H1 (cell line): ENCODE results near the gene HIGD2A. TPM values are rescaled to one million over a fixed set of nuclear protein-coding genes. Genes with fewer than 3 reads are reported as not detected.

Experiments used
- CTCF ChIA-PET: fragments of 300-600 bp; sonication (Branson Sonifier 250); formaldehyde crosslinking; loops from one replicate; lab custom pipeline; 2021; ENCODE audit not compliant: partially characterized antibody; lab: Charles Lee
- POLR2A ChIA-PET: fragments of 300-600 bp; sonication (Branson Sonifier 250); formaldehyde crosslinking; loops from one replicate; lab custom pipeline; 2021; ENCODE audit warnings: inconsistent platforms; ENCODE audit not compliant: partially characterized antibody; lab: Charles Lee
- DNase-seq, 2 experiments: peaks; one replicate each; pipeline versions ENCODE4 v3.0.0 to v3.0.0-alpha.2; 2010 to 2022; ENCODE audit warnings: low spot score in 2 of 2, low read depth in 1 of 2, mixed read lengths in 1 of 2
- FAIRE-seq: peaks from 2 replicates; lab custom pipeline; 2011; peaks lifted over from hg19 to GRCh38; lab: Jason Lieb, UNC
- H2AFZ ChIP-seq: 2 replicates; pipeline ENCODE4 v1.8.1; 2012; ENCODE audit warnings: low read length, inconsistent platforms
- H2AK5ac ChIP-seq: 2 replicates; pipeline ENCODE4 v1.6.1; 2013; ENCODE audit warnings: low read depth, low read length
- H2BK120ac ChIP-seq: replicated peaks from 2 replicates; pipeline ENCODE3; 2013; ENCODE audit warnings: low read depth, low read length, inconsistent platforms
- H2BK12ac ChIP-seq: 2 replicates; pipeline ENCODE4 v1.6.1; 2013; ENCODE audit warnings: low read depth, low read length
- H2BK15ac ChIP-seq: 2 replicates; pipeline ENCODE4 v1.6.1; 2013; ENCODE audit warnings: low read length
- H2BK20ac ChIP-seq: 2 replicates; pipeline ENCODE4 v1.6.1; 2013; ENCODE audit warnings: low read length
- H2BK5ac ChIP-seq: 2 replicates; pipeline ENCODE4 v1.6.1; 2013; ENCODE audit warnings: low read depth, low read length
- H3K14ac ChIP-seq: 2 replicates; pipeline ENCODE4 v1.6.1; 2013; ENCODE audit warnings: inconsistent platforms; ENCODE audit not compliant: insufficient read length
- H3K18ac ChIP-seq: 2 replicates; pipeline ENCODE4 v1.6.1; 2013; ENCODE audit warnings: low read length; ENCODE audit errors: extremely low read depth
- H3K23ac ChIP-seq: 2 replicates; pipeline ENCODE4 v1.6.1; 2013; ENCODE audit warnings: inconsistent platforms; ENCODE audit not compliant: insufficient read length
- H3K23me2 ChIP-seq: 2 replicates; pipeline ENCODE4 v1.6.1; 2013; ENCODE audit warnings: low read depth, low read length
- H3K27ac ChIP-seq: 2 replicates; pipeline ENCODE4 v1.6.1; 2011; ENCODE audit warnings: low read depth, low read length, inconsistent platforms
- H3K27me3 ChIP-seq, 4 experiments: replicated peaks in 1 of 4; 1 replicate in 1 of 4; 2 replicates in 3 of 4; pipeline versions ENCODE4 v1.6.1 to v1.8.1; 2011 to 2013; ENCODE audit warnings: low read length in 3 of 4, mild to moderate bottlenecking in 3 of 4, inconsistent platforms in 2 of 4, mixed read lengths in 2 of 4, moderate library complexity in 1 of 4; ENCODE audit not compliant: control insufficient read depth in 3 of 4, insufficient read depth in 3 of 4; ENCODE audit errors: extremely low read depth in 1 of 4
- H3K36me3 ChIP-seq, 4 experiments: 2 replicates each; pipeline versions ENCODE4 v1.6.1 to v1.8.1; 2011 to 2013; ENCODE audit warnings: mild to moderate bottlenecking in 4 of 4, low read length in 3 of 4, moderate library complexity in 2 of 4, control low read depth in 1 of 4, inconsistent platforms in 1 of 4; ENCODE audit not compliant: insufficient read depth in 4 of 4, control insufficient read depth in 2 of 4
- H3K4ac ChIP-seq: replicated peaks from 2 replicates; pipeline ENCODE3; 2013; ENCODE audit warnings: low read length, low read depth, mixed read lengths, inconsistent platforms; ENCODE audit not compliant: insufficient read length
- H3K4me1 ChIP-seq, 4 experiments: replicated peaks in 1 of 4; 1 replicate in 1 of 4; 2 replicates in 3 of 4; pipeline versions ENCODE4 v1.6.1 to v1.8.1; 2011 to 2013; ENCODE audit warnings: low read length in 3 of 4, inconsistent platforms in 2 of 4, mixed read lengths in 1 of 4; ENCODE audit not compliant: insufficient read depth in 4 of 4, control insufficient read depth in 3 of 4
- H3K4me2 ChIP-seq, 2 experiments: 2 replicates each; pipeline versions ENCODE4 v1.6.1 to v1.8.1; 2011 to 2013; ENCODE audit warnings: low read depth in 2 of 2, low read length in 2 of 2, control low read depth in 1 of 2, inconsistent platforms in 1 of 2, mild to moderate bottlenecking in 1 of 2; ENCODE audit not compliant: insufficient read depth in 1 of 2
- H3K4me3 ChIP-seq, 4 experiments: fragments of 200-600, 300-600 bp in 1 of 4; sonication (generic), shearing (Covaris generic), sonication (Bioruptor Twin) in 1 of 4; 2 replicates each; pipeline versions ENCODE4 v1.5.1 to v1.8.1; 2011 to 2016; ENCODE audit warnings: low read length in 4 of 4, low read depth in 3 of 4, control low read depth in 2 of 4, inconsistent platforms in 2 of 4, mild to moderate bottlenecking in 2 of 4, mixed read lengths in 1 of 4, moderate library complexity in 1 of 4; ENCODE audit not compliant: insufficient read depth in 2 of 4; ENCODE audit errors: extremely low read depth in 1 of 4
- H3K56ac ChIP-seq: replicated peaks from 2 replicates; pipeline ENCODE3; 2013; ENCODE audit warnings: low read depth, mild to moderate bottlenecking, mixed read lengths, low read length, inconsistent platforms; ENCODE audit not compliant: insufficient read length
- H3K79me1 ChIP-seq: 2 replicates; pipeline ENCODE4 v1.6.1; 2013; ENCODE audit warnings: low read depth, low read length, control low read depth
- H3K79me2 ChIP-seq, 2 experiments: 2 replicates each; pipeline versions ENCODE4 v1.6.1 to v1.8.1; 2012 to 2013; ENCODE audit warnings: low read length in 2 of 2, mild to moderate bottlenecking in 2 of 2, inconsistent platforms in 1 of 2; ENCODE audit not compliant: insufficient read depth in 2 of 2, control insufficient read depth in 1 of 2
- H3K9ac ChIP-seq, 4 experiments: replicated peaks in 1 of 4; 1 replicate in 1 of 4; 2 replicates in 3 of 4; pipeline versions ENCODE4 v1.6.1 to v1.8.1; 2011 to 2013; ENCODE audit warnings: low read depth in 3 of 4, low read length in 3 of 4, control low read depth in 2 of 4, mild to moderate bottlenecking in 2 of 4, moderate library complexity in 2 of 4, inconsistent platforms in 1 of 4; ENCODE audit errors: extremely low read depth in 1 of 4
- H3K9me3 ChIP-seq, 2 experiments: 2 replicates each; pipeline versions ENCODE4 v1.6.1 to v1.8.1; 2012 to 2013; ENCODE audit warnings: mild to moderate bottlenecking in 2 of 2, moderate library complexity in 2 of 2, control low read depth in 1 of 2, inconsistent platforms in 1 of 2, low read depth in 1 of 2, low read length in 1 of 2, mixed read lengths in 1 of 2; ENCODE audit not compliant: insufficient read depth in 2 of 2
- H4K20me1 ChIP-seq, 2 experiments: replicated peaks in 1 of 2; 2 replicates each; pipeline versions ENCODE3 to v1.8.1; 2011 to 2013; ENCODE audit warnings: inconsistent platforms in 2 of 2, low read length in 2 of 2, mild to moderate bottlenecking in 1 of 2; ENCODE audit not compliant: insufficient read depth in 2 of 2, control insufficient read depth in 1 of 2
- H4K5ac ChIP-seq: 2 replicates; pipeline ENCODE4 v1.6.1; 2013; ENCODE audit warnings: low read length, low read depth, mixed read lengths, inconsistent platforms; ENCODE audit not compliant: insufficient read length
- H4K8ac ChIP-seq: 2 replicates; pipeline ENCODE4 v1.8.0; 2013; ENCODE audit warnings: mild to moderate bottlenecking, moderate library complexity, low read length, inconsistent platforms; ENCODE audit not compliant: insufficient read depth; ENCODE audit errors: extremely low read depth
- H4K91ac ChIP-seq: replicated peaks from 2 replicates; pipeline ENCODE3; 2013; ENCODE audit warnings: low read length, mixed read lengths, inconsistent platforms; ENCODE audit not compliant: insufficient read length
- ASH2L ChIP-seq: fragments of 200-600, 300-600 bp; sonication (generic); IDR thresholded peaks from one replicate; pipeline ENCODE4 v1.7.1; 2017; ENCODE audit warnings: low read length
- BRCA1 ChIP-seq: IDR thresholded peaks from 2 replicates; pipeline ENCODE4 v1.6.1; 2012; ENCODE audit warnings: low read depth, low read length, improper control_type of control experiment
- CTBP2 ChIP-seq: IDR thresholded peaks from 2 replicates; pipeline ENCODE4 v1.7.0; 2011; ENCODE audit warnings: borderline replicate concordance, mild to moderate bottlenecking, moderate library complexity, mixed read lengths, low read length; ENCODE audit not compliant: insufficient read depth, insufficient read length
- GTF2F1 ChIP-seq: IDR thresholded peaks from 2 replicates; pipeline ENCODE4 v1.6.1; 2012; ENCODE audit warnings: low read depth, low read length, improper control_type of control experiment, borderline replicate concordance
- JUND ChIP-seq: IDR thresholded peaks from 2 replicates; pipeline ENCODE4 v1.6.1; 2011; ENCODE audit warnings: mild to moderate bottlenecking, improper control_type of control experiment, low read length
- MAX ChIP-seq: IDR thresholded peaks from 2 replicates; pipeline ENCODE4 v1.6.1; 2012; ENCODE audit warnings: inconsistent platforms
- POU5F1 ChIP-seq: IDR thresholded peaks from 2 replicates; pipeline ENCODE4 v1.6.1; 2011; ENCODE audit warnings: low read depth, mild to moderate bottlenecking, low read length, moderate library complexity
- RBBP5 ChIP-seq: IDR thresholded peaks from 2 replicates; pipeline ENCODE4 v1.7.1; 2012; ENCODE audit warnings: low read depth, mild to moderate bottlenecking, inconsistent platforms, low read length, moderate library complexity, borderline replicate concordance
- SIRT6 ChIP-seq: IDR thresholded peaks from one replicate; pipeline ENCODE4 v1.7.1; 2012; ENCODE audit warnings: low read length, inconsistent platforms
- SIX5 ChIP-seq: IDR thresholded peaks from 2 replicates; pipeline ENCODE4 v1.6.1; 2011; ENCODE audit warnings: mild to moderate bottlenecking, low read depth, low read length
- SP2 ChIP-seq: IDR thresholded peaks from 2 replicates; pipeline ENCODE4 v1.6.1; 2012; ENCODE audit warnings: mild to moderate bottlenecking, low read length, inconsistent platforms
- SUZ12 ChIP-seq: fragments of 200-600 bp; sonication (generic); IDR thresholded peaks from 2 replicates; pipeline ENCODE4 v1.6.1; 2012; ENCODE audit warnings: mild to moderate bottlenecking, inconsistent platforms, low read length, moderate library complexity, mixed read lengths
- TAF7 ChIP-seq: optimal IDR thresholded peaks from 2 replicates; pipeline ENCODE3; 2011; ENCODE audit warnings: low read depth, mild to moderate bottlenecking, inconsistent platforms, low read length, moderate library complexity, borderline replicate concordance
- WGBS, 2 experiments: shearing (Covaris generic) in 1 of 2; methylation state at CpG; one replicate each; pipeline versions ENCODE4 v1.1.6 to v1.1.7; 2013 to 2015; ENCODE audit warnings: low lambda C conversion rate in 2 of 2, mixed read lengths in 2 of 2, inconsistent platforms in 1 of 2, low coverage in 1 of 2, missing lambda C conversion rate in 1 of 2; ENCODE audit not compliant: insufficient replicate concordance in 2 of 2, insufficient coverage in 1 of 2, insufficient read length in 1 of 2; ENCODE audit errors: extremely low coverage in 1 of 2, missing lambda C conversion rate in 1 of 2; 5-methylcytosine and 5-hydroxymethylcytosine counted together
- polyA plus RNA-seq, 7 experiments: library from polyadenylated mRNA; depleted of rRNA in 3 of 7; stranded (reverse) in 5 of 7; unstranded in 2 of 7; fragments of >200 nt in 5 of 7; fragments of 200-250 nt in 2 of 7; gene quantifications; 1 replicate in 5 of 7; 2 replicates in 1 of 7; 4 replicates in 1 of 7; pipeline versions ENCODE4 v1.2.1 to v1.2.3, GENCODE V29; 2011 to 2013; ENCODE audit warnings: missing spikeins in 2 of 7, mixed read lengths in 2 of 7
- total RNA-seq: library from RNA; stranded (reverse); fragmentation: NEBNext Ultra II Directional; extraction: Animal tissue kit (Norgen Biotek cat#: 25700); gene quantifications from 2 replicates; pipeline ENCODE4 v1.2.1, GENCODE V29; 2021
- TF ChIP-seq, protein P1 (sequence below): IDR thresholded peaks from 2 replicates; pipeline ENCODE4 v1.6.1; 2012; ENCODE audit warnings: inconsistent platforms

The HIGD2A gene
- total and polyA plus RNA-seq, 2 of the 8 experiments (the other 6 are each of a cell fraction or from before 2014, with no cell fraction given): 95.5 to 264 TPM

GRCh38 chr5:176427971-176428370, 39.4 kb downstream of the HIGD2A start:
- H3K18ac ChIP-seq: no peak overlapping the region
- no peak overlapping the region for H2BK15ac ChIP-seq
- no peak overlapping the region for H2BK20ac ChIP-seq
- H4K20me1 ChIP-seq: no peaks in the 10 kb centered on the region
- ChIA-PET POLR2A (no interaction called here), CTCF (interaction anchor here (0.6 kb wide), 1 partner anchor 247 kb away, joined by 3 read pairs; no protein-coding TSS in a partner anchor)
- H4K91ac ChIP-seq: no peak overlapping the region
- H3K9me3 ChIP-seq: peaks cover 8 to 9% of the 10 kb centered on the region in 2 experiments; a peak in 3 of 4 replicates
- FAIRE-seq: no peak
- no peak overlapping the region for H2BK120ac ChIP-seq
- no peak overlapping the region for H2AK5ac ChIP-seq
- H3K27me3 ChIP-seq: no peaks in the 10 kb centered on the region
- no peak overlapping the region for H3K4ac ChIP-seq
- no peak overlapping the region for H3K14ac ChIP-seq
- H3K23me2 ChIP-seq: no peaks in the 10 kb centered on the region
- H2AFZ ChIP-seq: no peak overlapping the region
- H3K36me3 ChIP-seq: no peaks in the 10 kb centered on the region
- H3K4me3 ChIP-seq: no peak overlapping the region
- 94 to 100% methylated on average over 1 to 4 of the region's 4 CpGs for WGBS, 2 experiments
- H3K4me2 ChIP-seq: no peak overlapping the region
- H4K8ac ChIP-seq: no peak overlapping the region
- no peaks in the 10 kb centered on the region for H3K79me1 ChIP-seq
- H4K5ac ChIP-seq: no peak overlapping the region
- H3K9ac ChIP-seq: no peak overlapping the region
- H3K56ac ChIP-seq: no peak overlapping the region
- H3K79me2 ChIP-seq: no peaks in the 10 kb centered on the region
- no peak for DNase-seq
- H2BK12ac ChIP-seq: no peak overlapping the region
- H3K27ac ChIP-seq: no peak overlapping the region
- no peak overlapping the region for H3K23ac ChIP-seq
- H2BK5ac ChIP-seq: no peak overlapping the region
- H3K4me1 ChIP-seq: no peaks in the 10 kb centered on the region
- TF ChIP-seq POU5F1 (no peak), SIX5 (no peak), SP2 (no peak), ASH2L (no peak), SIRT6 (no peak), TAF7 (no peak), SUZ12 (no peak), MAX (no peak), BRCA1 (no peak), RBBP5 (no peak), GTF2F1 (no peak), JUND (no peak), CTBP2 (no peak)
- TF ChIP-seq, protein P1, sequence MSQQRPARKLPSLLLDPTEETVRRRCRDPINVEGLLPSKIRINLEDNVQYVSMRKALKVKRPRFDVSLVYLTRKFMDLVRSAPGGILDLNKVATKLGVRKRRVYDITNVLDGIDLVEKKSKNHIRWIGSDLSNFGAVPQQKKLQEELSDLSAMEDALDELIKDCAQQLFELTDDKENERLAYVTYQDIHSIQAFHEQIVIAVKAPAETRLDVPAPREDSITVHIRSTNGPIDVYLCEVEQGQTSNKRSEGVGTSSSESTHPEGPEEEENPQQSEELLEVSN: no peak
